GM12878 (cell line): ENCODE data around the gene MYOM1.

Experiments
- ATF3 ChIP-seq: IDR thresholded peaks from 2 replicates; pipeline ENCODE4 v1.6.1; 2011; ENCODE audit warnings: low read depth, mild to moderate bottlenecking, low read length, moderate library complexity, borderline replicate concordance; ENCODE audit errors: extremely low read depth
- CEBPZ ChIP-seq: fragments of 150-350 bp; IDR thresholded peaks from 2 replicates; pipeline ENCODE4 v1.6.1; 2016; ENCODE audit warnings: low read depth, low read length
- CREB1 ChIP-seq: IDR thresholded peaks from 2 replicates; pipeline ENCODE4 v1.6.1; 2012; ENCODE audit warnings: low read depth, mild to moderate bottlenecking, inconsistent platforms
- CTCF ChIP-seq, 3 experiments: IDR thresholded peaks in 2 of 3; conservative IDR thresholded peaks in 1 of 3; 2 replicates each; pipeline ENCODE4 v1.5.1; 2011; ENCODE audit warnings: low read depth in 3 of 3, low read length in 3 of 3, mild to moderate bottlenecking in 3 of 3, control low read depth in 2 of 3, moderate library complexity in 2 of 3, inconsistent platforms in 1 of 3, mixed read lengths in 1 of 3; ENCODE audit not compliant: control insufficient read depth in 2 of 3, insufficient read depth in 1 of 3; ENCODE audit errors: extremely low read depth in 1 of 3
- EP300 ChIP-seq, 2 experiments: fragments of 150-350 bp in 1 of 2; IDR thresholded peaks; 2 replicates each; pipeline ENCODE4 v1.6.1; 2011 to 2012; ENCODE audit warnings: low read depth in 2 of 2, low read length in 2 of 2, borderline replicate concordance in 1 of 2, improper control_type of control experiment in 1 of 2, inconsistent platforms in 1 of 2; ENCODE audit not compliant: control insufficient read depth in 1 of 2
- KDM1A ChIP-seq: fragments of 200-600 bp; sonication (generic); IDR thresholded peaks from 2 replicates; pipeline ENCODE4 v1.6.1; 2016; ENCODE audit warnings: borderline replicate concordance
- MAX ChIP-seq: IDR thresholded peaks from 2 replicates; pipeline ENCODE4 v1.6.1; 2012; ENCODE audit warnings: low read depth, low read length, improper control_type of control experiment
- NKRF ChIP-seq: fragments of 450-650 bp; conservative IDR thresholded peaks from 2 replicates; pipeline ENCODE4 v1.6.1; 2017; ENCODE audit warnings: mild to moderate bottlenecking, moderate library complexity
- TARDBP ChIP-seq: IDR thresholded peaks from 2 replicates; pipeline ENCODE4 v1.6.1; 2016; ENCODE audit warnings: borderline replicate concordance

- TF ChIP-seq CREB1 (no peak), CTCF (IDR thresholded peaks at IDR 0.05 in 2 of 3, conservative IDR thresholded peaks at IDR 0.05 in 1 of 3; ENCODE audit: control insufficient read depth in 2 of 3, extremely low read depth in 1 of 3, insufficient read depth in 1 of 3, low read depth in 3 of 3, low read length in 3 of 3) (no peak), ATF3 (no peak), CEBPZ (no peak), MAX (no peak), TARDBP (no peak), EP300 (IDR thresholded peaks at IDR 0.05; ENCODE audit: borderline replicate concordance in 1 of 2, control insufficient read depth in 1 of 2, low read depth in 2 of 2, low read length in 2 of 2) (no peak), KDM1A (no peak), NKRF (no peak)
Observed at GRCh38 chr18:3040881-3041280, 178.9 kb downstream of the MYOM1 start.
